ENCODE data around the gene WNT2B. TPM values are rescaled to one million over a fixed set of nuclear protein-coding genes. Genes with fewer than 3 reads are reported as not detected.

Gene WNT2B
- total and polyA plus RNA-seq, 2 of the 8 experiments (the other 6 are each of a cell fraction or from before 2014, with no cell fraction given): 0.33 to 2.0 TPM

GRCh38 chr1:112540226-112540794 lies 31.5 kb downstream of the WNT2B start (continued):
- TF ChIP-seq MAX (IDR thresholded peaks at IDR 0.05) (no peak), CBX8 (IDR thresholded peaks at IDR 0.05; ENCODE audit: borderline replicate concordance, low read depth, low read length) (no peak), SP4 (IDR thresholded peaks at IDR 0.05; ENCODE audit: low read length) (no peak), CHD7 (IDR thresholded peaks at IDR 0.05; ENCODE audit: insufficient replicate concordance, low read length) (no peak), FOSL1 (IDR thresholded peaks at IDR 0.05; ENCODE audit: insufficient read depth, low read depth, low read length) (no peak), ZNF274 (IDR thresholded peaks at IDR 0.05; ENCODE audit: borderline replicate concordance, extremely low read depth, low read length) (no peak), SIN3A (conservative IDR thresholded peaks at IDR 0.05 in 1 of 2, IDR thresholded peaks at IDR 0.05 in 1 of 2; ENCODE audit: low read depth in 1 of 2, low read length in 2 of 2) (no peak), EGR1 (IDR thresholded peaks at IDR 0.05; ENCODE audit: borderline replicate concordance, low read depth, low read length) (no peak), BACH1 (IDR thresholded peaks at IDR 0.05; ENCODE audit: low read length) (no peak)
